MM.1S (cell line): ENCODE data around the gene TOGARAM1.

Experiments
- DNase-seq: peaks from one replicate; pipeline ENCODE4 v3.0.0-alpha.2; 2015
- H2AFZ ChIP-seq: fragments of 300-600 bp; sonication (generic); 2 replicates; pipeline ENCODE4 v1.6.0; 2016; ENCODE audit warnings: antibody characterized with exemption, low read length
- H3F3A ChIP-seq: fragments of 300-600 bp; sonication (generic); 2 replicates; pipeline ENCODE4 v1.6.1; 2016; ENCODE audit warnings: mild to moderate bottlenecking, antibody characterized with exemption, low read length, moderate library complexity, mixed read lengths; ENCODE audit not compliant: insufficient read depth
- H3K27ac ChIP-seq: fragments of 300-600 bp; sonication (generic); 2 replicates; pipeline ENCODE4 v1.5.1; 2016; ENCODE audit warnings: mild to moderate bottlenecking, low read length
- H3K27me3 ChIP-seq: fragments of 300-600 bp; sonication (generic); replicated peaks from 2 replicates; pipeline ENCODE4 v1.6.0; 2016; ENCODE audit warnings: low read length; ENCODE audit not compliant: insufficient read depth
- H3K36me3 ChIP-seq: fragments of 300-600 bp; sonication (generic); replicated peaks from 2 replicates; pipeline ENCODE4 v1.6.1; 2016; ENCODE audit warnings: mild to moderate bottlenecking, low read length, mixed read lengths; ENCODE audit not compliant: insufficient read depth
- H3K4me1 ChIP-seq: fragments of 300-600 bp; sonication (generic); 2 replicates; pipeline ENCODE4 v1.6.1; 2016; ENCODE audit warnings: low read length, mixed read lengths
- H3K4me2 ChIP-seq: fragments of 300-600 bp; sonication (generic); 2 replicates; pipeline ENCODE4 v1.6.0; 2016; ENCODE audit warnings: low read depth, low read length
- H3K4me3 ChIP-seq: fragments of 300-600 bp; sonication (generic); 2 replicates; pipeline ENCODE4 v1.5.1; 2016; ENCODE audit warnings: low read length, mixed read lengths
- H3K79me2 ChIP-seq: fragments of 300-600 bp; sonication (generic); 2 replicates; pipeline ENCODE4 v1.6.1; 2016; ENCODE audit warnings: mixed run types, low read length, mixed read lengths
- H3K9ac ChIP-seq: fragments of 300-600 bp; sonication (generic); 2 replicates; pipeline ENCODE4 v1.6.1; 2016; ENCODE audit warnings: low read length, mixed read lengths
- H3K9me2 ChIP-seq: fragments of 300-600 bp; sonication (generic); replicated peaks from 2 replicates; pipeline ENCODE4 v1.6.1; 2016; ENCODE audit warnings: mild to moderate bottlenecking, low read length, mixed read lengths; ENCODE audit not compliant: insufficient read depth
- H3K9me3 ChIP-seq: fragments of 300-600 bp; sonication (generic); replicated peaks from 2 replicates; pipeline ENCODE4 v1.6.1; 2016; ENCODE audit warnings: mild to moderate bottlenecking, low read length, mixed read lengths; ENCODE audit not compliant: insufficient read depth
- H4K20me1 ChIP-seq: fragments of 300-600 bp; sonication (generic); 2 replicates; pipeline ENCODE4 v1.6.1; 2016; ENCODE audit warnings: mild to moderate bottlenecking, low read length, moderate library complexity, mixed read lengths; ENCODE audit not compliant: insufficient read depth
- EZH2 ChIP-seq: fragments of 300-600 bp; sonication (generic); optimal IDR thresholded peaks from 2 replicates; pipeline ENCODE3; 2017; ENCODE audit warnings: low read depth, mild to moderate bottlenecking, antibody characterized with exemption, low read length, mixed read lengths
- EZH2phosphoT487 ChIP-seq: fragments of 300-600 bp; sonication (generic); IDR thresholded peaks from 2 replicates; pipeline ENCODE4 v1.6.1; 2018; ENCODE audit warnings: antibody characterized with exemption, low read length
- TF ChIP-seq, protein P1 (sequence below): fragments of 300-600 bp; sonication (generic); IDR thresholded peaks from 2 replicates; pipeline ENCODE4 v1.5.1; 2016; ENCODE audit warnings: antibody characterized with exemption, low read length, mixed read lengths

Gene TOGARAM1

DNA sequence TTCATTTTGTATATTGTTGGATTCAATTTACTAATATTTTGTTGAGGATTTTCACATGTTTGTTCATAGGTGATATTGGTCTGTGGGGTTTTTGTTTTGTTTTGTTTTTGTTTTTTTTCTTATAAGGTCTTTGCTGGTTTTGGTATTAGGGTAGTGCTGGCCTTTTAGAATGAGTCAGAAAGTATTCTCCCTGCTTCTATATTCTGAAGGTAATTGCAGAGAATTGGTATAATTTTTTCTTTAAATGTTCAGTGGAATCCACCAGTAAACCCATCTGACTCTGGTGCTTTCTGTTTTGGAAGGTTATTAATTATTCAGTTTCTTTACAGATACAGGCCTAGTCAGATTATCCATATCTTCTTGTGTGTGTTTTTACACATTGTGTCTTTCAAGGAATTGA is 8.9 kb downstream of the TOGARAM1 start:
- Histone ChIP-seq H3K79me2 (peaks cover 41% of the 10 kb centered on the region), H3K9me3 (no peaks in the 10 kb centered on the region), H2AFZ (no peak overlapping the region), H3K27me3 (no peaks in the 10 kb centered on the region), H4K20me1 (no peaks in the 10 kb centered on the region), H3K9ac (no peak overlapping the region), H3K4me1 (no peaks in the 10 kb centered on the region), H3K4me3 (no peak overlapping the region), H3K27ac (no peak overlapping the region), H3K4me2 (no peak overlapping the region), H3K9me2 (no peaks in the 10 kb centered on the region), H3K36me3 (no peaks in the 10 kb centered on the region), H3F3A (no peaks in the 10 kb centered on the region)
- no peak for DNase-seq
- TF ChIP-seq EZH2 (no peak), EZH2phosphoT487 (no peak)
- TF ChIP-seq, protein P1, sequence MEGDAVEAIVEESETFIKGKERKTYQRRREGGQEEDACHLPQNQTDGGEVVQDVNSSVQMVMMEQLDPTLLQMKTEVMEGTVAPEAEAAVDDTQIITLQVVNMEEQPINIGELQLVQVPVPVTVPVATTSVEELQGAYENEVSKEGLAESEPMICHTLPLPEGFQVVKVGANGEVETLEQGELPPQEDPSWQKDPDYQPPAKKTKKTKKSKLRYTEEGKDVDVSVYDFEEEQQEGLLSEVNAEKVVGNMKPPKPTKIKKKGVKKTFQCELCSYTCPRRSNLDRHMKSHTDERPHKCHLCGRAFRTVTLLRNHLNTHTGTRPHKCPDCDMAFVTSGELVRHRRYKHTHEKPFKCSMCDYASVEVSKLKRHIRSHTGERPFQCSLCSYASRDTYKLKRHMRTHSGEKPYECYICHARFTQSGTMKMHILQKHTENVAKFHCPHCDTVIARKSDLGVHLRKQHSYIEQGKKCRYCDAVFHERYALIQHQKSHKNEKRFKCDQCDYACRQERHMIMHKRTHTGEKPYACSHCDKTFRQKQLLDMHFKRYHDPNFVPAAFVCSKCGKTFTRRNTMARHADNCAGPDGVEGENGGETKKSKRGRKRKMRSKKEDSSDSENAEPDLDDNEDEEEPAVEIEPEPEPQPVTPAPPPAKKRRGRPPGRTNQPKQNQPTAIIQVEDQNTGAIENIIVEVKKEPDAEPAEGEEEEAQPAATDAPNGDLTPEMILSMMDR: no peak

DNA sequence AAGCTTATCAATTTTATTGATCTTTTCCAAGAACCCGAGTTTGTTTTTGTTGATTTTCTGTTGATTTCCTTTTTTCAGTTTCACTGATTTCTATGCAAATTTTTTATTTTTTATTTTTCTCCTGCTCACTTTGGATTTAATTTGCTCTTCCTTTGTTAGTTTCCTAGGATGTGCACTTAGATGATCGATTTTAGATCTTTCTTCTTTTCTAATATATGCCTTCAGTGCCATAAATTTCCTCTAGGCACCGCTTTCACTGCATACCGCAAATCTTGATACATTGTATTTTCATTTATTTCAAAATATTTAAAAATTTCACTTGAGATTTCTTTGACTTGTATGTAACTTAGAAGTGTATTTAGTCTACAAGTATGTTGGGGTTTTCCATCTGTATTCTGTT is 9.5 kb downstream of the TOGARAM1 start:
- H3K9ac ChIP-seq: no peak overlapping the region
- H3K4me3 ChIP-seq: no peak overlapping the region
- H3K9me3 ChIP-seq: no peaks in the 10 kb centered on the region
- no peaks in the 10 kb centered on the region for H3K27me3 ChIP-seq
- H2AFZ ChIP-seq: no peak overlapping the region
- H4K20me1 ChIP-seq: no peaks in the 10 kb centered on the region
- H3K9me2 ChIP-seq: no peaks in the 10 kb centered on the region
- peaks cover 44% of the 10 kb centered on the region for H3K79me2 ChIP-seq
- H3K4me2 ChIP-seq: no peak overlapping the region
- no peaks in the 10 kb centered on the region for H3K36me3 ChIP-seq
- H3K4me1 ChIP-seq: no peaks in the 10 kb centered on the region
- H3K27ac ChIP-seq: no peak overlapping the region
- TF ChIP-seq, protein P1: no peak
- TF ChIP-seq EZH2 (no peak), EZH2phosphoT487 (no peak)
- DNase-seq: no peak
- H3F3A ChIP-seq: no peaks in the 10 kb centered on the region

DNA sequence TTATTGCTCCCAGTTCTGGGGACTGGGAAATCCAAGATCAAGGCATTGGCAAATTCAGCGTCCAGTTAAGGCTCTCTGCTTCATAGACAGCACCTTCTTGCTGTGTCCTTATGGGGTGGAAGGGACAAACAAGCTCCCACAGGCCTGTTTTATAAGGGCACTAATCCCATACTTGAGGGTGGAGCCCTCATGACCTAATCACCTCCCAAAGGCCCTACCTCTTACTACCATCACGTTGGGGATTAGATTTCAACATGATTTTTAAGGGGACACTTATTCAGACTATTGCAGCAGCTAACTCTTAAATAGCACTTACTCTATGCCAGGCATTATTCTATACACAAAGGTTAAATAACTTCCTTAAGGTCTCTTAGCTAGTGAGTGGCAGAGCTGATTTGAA is 17.3 kb downstream of the TOGARAM1 start:
- no peaks in the 10 kb centered on the region for H3K4me1 ChIP-seq
- H3K36me3 ChIP-seq: no peaks in the 10 kb centered on the region
- H3K9ac ChIP-seq: no peak overlapping the region
- no peaks in the 10 kb centered on the region for H3F3A ChIP-seq
- H3K9me2 ChIP-seq: no peaks in the 10 kb centered on the region
- no peak overlapping the region for H3K4me2 ChIP-seq
- no peaks in the 10 kb centered on the region for H3K27me3 ChIP-seq
- peaks cover 9% of the 10 kb centered on the region; the same call in 1 of the 2 replicates for H3K79me2 ChIP-seq
- no peaks in the 10 kb centered on the region for H3K9me3 ChIP-seq
- TF ChIP-seq, protein P1: no peak
- TF ChIP-seq EZH2phosphoT487: no peak
- no peak for TF ChIP-seq EZH2
- H3K27ac ChIP-seq: no peak overlapping the region
- no peak for DNase-seq
- no peak overlapping the region for H2AFZ ChIP-seq
- no peak overlapping the region for H3K4me3 ChIP-seq
- no peaks in the 10 kb centered on the region for H4K20me1 ChIP-seq
